Endothelial cell of umbilical vein (primary cell): Measurements from ENCODE around the gene MRTFA. TPM values are rescaled to one million over a fixed set of nuclear protein-coding genes. Genes with fewer than 3 reads are reported as not detected.

Experiments
- BruUV-seq: library from RNA; stranded (reverse); fragments of 400-500 nt; replicated peaks from 2 replicates; lab custom pipeline; 2021; lab: Mats Ljungman, UMichigan
- CTCF ChIA-PET: fragments of 300-600, 350-600 bp; sonication (Branson Sonifier 250); formaldehyde crosslinking; loops from one replicate; lab custom pipeline; 2021; ENCODE audit warnings: antibody characterized with exemption, inconsistent platforms; lab: Charles Lee
- POLR2A ChIA-PET: fragments of 300-600, 350-600 bp; sonication (Branson Sonifier 250); formaldehyde crosslinking; loops from one replicate; lab custom pipeline; 2021; ENCODE audit warnings: antibody characterized with exemption, inconsistent platforms; lab: Charles Lee
- DNase-seq: peaks from one replicate; pipeline ENCODE4 v3.0.0-alpha.2; 2011; ENCODE audit warnings: low read depth, low spot score
- FAIRE-seq: peaks from 2 replicates; lab custom pipeline; 2011; peaks lifted over from hg19 to GRCh38; lab: Jason Lieb, UNC
- H2AFZ ChIP-seq: 2 replicates; pipeline ENCODE4 v1.6.0; 2012; ENCODE audit warnings: low read depth, low read length, control low read depth, inconsistent platforms
- H3K27ac ChIP-seq: 2 replicates; pipeline ENCODE4 v1.5.1; 2011; ENCODE audit warnings: low read depth, mild to moderate bottlenecking, control low read depth, low read length, moderate library complexity; ENCODE audit not compliant: insufficient read depth
- H3K27me3 ChIP-seq, 2 experiments: 2 replicates each; pipeline versions ENCODE4 v1.6.0 to v1.6.1; 2011; ENCODE audit warnings: low read length in 2 of 2, mixed read lengths in 1 of 2; ENCODE audit not compliant: control insufficient read depth in 2 of 2, insufficient read depth in 2 of 2
- H3K36me3 ChIP-seq, 2 experiments: 2 replicates in 1 of 2; 3 replicates in 1 of 2; pipeline ENCODE4 v1.5.1; 2011; ENCODE audit warnings: low read length in 2 of 2, mild to moderate bottlenecking in 1 of 2, moderate library complexity in 1 of 2; ENCODE audit not compliant: control insufficient read depth in 2 of 2, insufficient read depth in 2 of 2; ENCODE audit errors: extremely low read depth in 1 of 2
- H3K4me1 ChIP-seq: 3 replicates; pipeline ENCODE4 v1.5.1; 2011; ENCODE audit warnings: mild to moderate bottlenecking, low read length; ENCODE audit not compliant: control insufficient read depth, insufficient read depth; ENCODE audit errors: extremely low read depth
- H3K4me2 ChIP-seq: 2 replicates; pipeline ENCODE4 v1.6.1; 2011; ENCODE audit warnings: low read length, control low read depth, mixed read lengths; ENCODE audit not compliant: insufficient read depth
- H3K4me3 ChIP-seq, 3 experiments: fragments of 200-600 bp in 1 of 3; sonication (generic), shearing (Covaris generic) in 1 of 3; replicated peaks in 1 of 3; 2 replicates each; pipeline ENCODE4 v1.5.1; 2011 to 2016; ENCODE audit warnings: control low read depth in 3 of 3, low read length in 3 of 3, mild to moderate bottlenecking in 2 of 3, inconsistent platforms in 1 of 3, low read depth in 1 of 3, moderate library complexity in 1 of 3; ENCODE audit not compliant: insufficient read depth in 1 of 3
- H3K79me2 ChIP-seq: 2 replicates; pipeline ENCODE4 v1.6.0; 2012; ENCODE audit warnings: low read length, inconsistent platforms; ENCODE audit not compliant: control insufficient read depth, insufficient read depth
- H3K9ac ChIP-seq: replicated peaks from 2 replicates; pipeline ENCODE3; 2011; ENCODE audit warnings: low read length, control low read depth; ENCODE audit not compliant: insufficient read depth; ENCODE audit errors: extremely low read depth
- H3K9me1 ChIP-seq: replicated peaks from 3 replicates; pipeline ENCODE4 v1.6.0; 2011; ENCODE audit warnings: mild to moderate bottlenecking, low read length; ENCODE audit not compliant: control insufficient read depth, insufficient read depth; ENCODE audit errors: extremely low read depth
- H3K9me3 ChIP-seq: replicated peaks from 2 replicates; pipeline ENCODE4 v1.5.1; 2012; ENCODE audit warnings: low read length, inconsistent platforms; ENCODE audit not compliant: control insufficient read depth, insufficient read depth
- H4K20me1 ChIP-seq: replicated peaks from 2 replicates; pipeline ENCODE3; 2011; ENCODE audit warnings: mild to moderate bottlenecking, low read length; ENCODE audit not compliant: control insufficient read depth, insufficient read depth; ENCODE audit errors: extremely low read depth
- EZH2 ChIP-seq: IDR thresholded peaks from 2 replicates; pipeline ENCODE4 v1.6.1; 2012; ENCODE audit warnings: borderline replicate concordance, low read depth, mild to moderate bottlenecking, moderate library complexity, low read length, inconsistent platforms; ENCODE audit not compliant: severe bottlenecking
- FOS ChIP-seq: IDR thresholded peaks from 2 replicates; pipeline ENCODE4 v1.6.1; 2011; ENCODE audit warnings: mild to moderate bottlenecking, low read length, moderate library complexity, borderline replicate concordance; ENCODE audit not compliant: insufficient read depth
- GATA2 ChIP-seq: IDR thresholded peaks from 2 replicates; pipeline ENCODE4 v1.7.0; 2011; ENCODE audit warnings: low read depth, mild to moderate bottlenecking, moderate library complexity, mixed read lengths, low read length; ENCODE audit not compliant: insufficient read length, insufficient read depth
- JUN ChIP-seq: IDR thresholded peaks from 2 replicates; pipeline ENCODE4 v1.6.1; 2011; ENCODE audit warnings: borderline replicate concordance, low read depth; ENCODE audit not compliant: insufficient read length, insufficient read depth
- MYC ChIP-seq: IDR thresholded peaks from one replicate; pipeline ENCODE4 v1.6.1; 2011; ENCODE audit warnings: mild to moderate bottlenecking, low read depth, low read length
- POLR2A ChIP-seq: IDR thresholded peaks from 2 replicates; pipeline ENCODE4 v1.6.1; 2012; ENCODE audit warnings: low read depth, mild to moderate bottlenecking, control low read depth, low read length
- POLR2AphosphoS5 ChIP-seq: IDR thresholded peaks from 2 replicates; pipeline ENCODE4 v1.6.1; 2012; ENCODE audit warnings: low read depth, mild to moderate bottlenecking, control low read depth, low read length, moderate library complexity; ENCODE audit not compliant: insufficient read depth
- dilution Hi-C: fragments of 300-500 bp; cut with MboI; formaldehyde crosslinking; loops from one replicate; pipeline ENCODE4 v1.15.0; 2019; ENCODE audit warnings: low sequenced_read_pairs; ENCODE audit not compliant: extremely low pct_ligation_motif_present
- intact Hi-C: fragments of 100-400 bp; cut with micrococcal nuclease; formaldehyde crosslinking; loops from one replicate; pipeline ENCODE4 v1.10.0; 2022
- polyA plus RNA-seq, 4 experiments: library from polyadenylated mRNA; depleted of rRNA in 3 of 4; stranded (reverse) in 3 of 4; unstranded in 1 of 4; fragments of >200 nt; gene quantifications; 2 replicates each; pipeline versions ENCODE4 v1.2.1 to v1.2.3, GENCODE V29; 2011 to 2012; ENCODE audit warnings: missing spikeins in 1 of 4
- total RNA-seq: library from RNA; stranded (reverse); gene quantifications from 2 replicates; pipeline ENCODE4 v1.2.3, GENCODE V29; 2021
- TF ChIP-seq, protein P1 (sequence below), 2 donors: IDR thresholded peaks; 1 replicate in 1 of 2; 2 replicates in 1 of 2; pipeline ENCODE4 v1.5.1; 2011; ENCODE audit warnings: low read length in 2 of 2, mild to moderate bottlenecking in 2 of 2, moderate library complexity in 2 of 2, control low read depth in 1 of 2, inconsistent platforms in 1 of 2, low read depth in 1 of 2; ENCODE audit not compliant: insufficient read depth in 1 of 2; ENCODE audit errors: extremely low read depth in 1 of 2
- TF ChIP-seq, protein P2 (sequence below): IDR thresholded peaks from 2 replicates; pipeline ENCODE4 v1.6.1; 2011; ENCODE audit not compliant: insufficient read depth, insufficient read length

Gene MRTFA
- total and polyA plus RNA-seq, 2 donors (not counting 3 experiments of a cell fraction or from before 2014, with no cell fraction given), result 13.6 to 44.1 TPM

- dilution Hi-C loops (loop anchor here (10.0 kb wide), 1 partner anchor 115 kb away; no protein-coding TSS in a partner anchor), intact Hi-C loops (no loop called here)
- TF ChIP-seq MYC, result no peak
- no peak for TF ChIP-seq GATA2
- TF ChIP-seq FOS, result no peak
- no peak for TF ChIP-seq POLR2AphosphoS5
- TF ChIP-seq POLR2A, result no peak
- TF ChIP-seq JUN, result no peak
- TF ChIP-seq, protein P1, sequence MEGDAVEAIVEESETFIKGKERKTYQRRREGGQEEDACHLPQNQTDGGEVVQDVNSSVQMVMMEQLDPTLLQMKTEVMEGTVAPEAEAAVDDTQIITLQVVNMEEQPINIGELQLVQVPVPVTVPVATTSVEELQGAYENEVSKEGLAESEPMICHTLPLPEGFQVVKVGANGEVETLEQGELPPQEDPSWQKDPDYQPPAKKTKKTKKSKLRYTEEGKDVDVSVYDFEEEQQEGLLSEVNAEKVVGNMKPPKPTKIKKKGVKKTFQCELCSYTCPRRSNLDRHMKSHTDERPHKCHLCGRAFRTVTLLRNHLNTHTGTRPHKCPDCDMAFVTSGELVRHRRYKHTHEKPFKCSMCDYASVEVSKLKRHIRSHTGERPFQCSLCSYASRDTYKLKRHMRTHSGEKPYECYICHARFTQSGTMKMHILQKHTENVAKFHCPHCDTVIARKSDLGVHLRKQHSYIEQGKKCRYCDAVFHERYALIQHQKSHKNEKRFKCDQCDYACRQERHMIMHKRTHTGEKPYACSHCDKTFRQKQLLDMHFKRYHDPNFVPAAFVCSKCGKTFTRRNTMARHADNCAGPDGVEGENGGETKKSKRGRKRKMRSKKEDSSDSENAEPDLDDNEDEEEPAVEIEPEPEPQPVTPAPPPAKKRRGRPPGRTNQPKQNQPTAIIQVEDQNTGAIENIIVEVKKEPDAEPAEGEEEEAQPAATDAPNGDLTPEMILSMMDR (IDR thresholded peaks at IDR 0.05; ENCODE audit: extremely low read depth in 1 of 2, insufficient read depth in 1 of 2, low read depth in 1 of 2, low read length in 2 of 2), result no peak
- TF ChIP-seq EZH2, result no peak
- TF ChIP-seq, protein P2, sequence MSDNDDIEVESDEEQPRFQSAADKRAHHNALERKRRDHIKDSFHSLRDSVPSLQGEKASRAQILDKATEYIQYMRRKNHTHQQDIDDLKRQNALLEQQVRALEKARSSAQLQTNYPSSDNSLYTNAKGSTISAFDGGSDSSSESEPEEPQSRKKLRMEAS, result no peak
- no TSS peak for BruUV-seq
- Histone ChIP-seq H3K9me3 (no peaks in the 10 kb centered on the region), H3K4me1 (peaks cover 15% of the 10 kb centered on the region), H2AFZ (no peak overlapping the region), H3K4me3 (no peak overlapping the region), H4K20me1 (peaks cover 6% of the 10 kb centered on the region), H3K27me3 (no peaks in the 10 kb centered on the region), H3K4me2 (no peak overlapping the region), H3K36me3 (no peaks in the 10 kb centered on the region), H3K27ac (no peak overlapping the region), H3K9me1 (no peaks in the 10 kb centered on the region), H3K9ac (no peak overlapping the region), H3K79me2 (peaks cover 10% of the 10 kb centered on the region)
- no peak for FAIRE-seq
- ChIA-PET CTCF (interaction anchor here (1.2 kb wide), 1 partner anchor 13 kb away, joined by 4 read pairs; no protein-coding TSS in a partner anchor), POLR2A (no interaction called here)
- no peak for DNase-seq
These were observed 106.7 kb downstream of the MRTFA start for GRCh38 chr22:40529821-40530220.
